GM04504 (cell line): ENCODE results near the gene SAMD4B.
A peak's percentile ranks its signal among the peaks of the same experiment; 100 is the strongest.
"Not testable (repeated sequence)": the region's sequence is repeated elsewhere in the genome, so short reads cannot be mapped to it uniquely, and the experiment has no call there.

Experiments used
- DNase-seq: peaks from one replicate; pipeline ENCODE4 v3.0.0-alpha.2; 2012; ENCODE audit warnings: low read depth

SAMD4B gene

DNA sequence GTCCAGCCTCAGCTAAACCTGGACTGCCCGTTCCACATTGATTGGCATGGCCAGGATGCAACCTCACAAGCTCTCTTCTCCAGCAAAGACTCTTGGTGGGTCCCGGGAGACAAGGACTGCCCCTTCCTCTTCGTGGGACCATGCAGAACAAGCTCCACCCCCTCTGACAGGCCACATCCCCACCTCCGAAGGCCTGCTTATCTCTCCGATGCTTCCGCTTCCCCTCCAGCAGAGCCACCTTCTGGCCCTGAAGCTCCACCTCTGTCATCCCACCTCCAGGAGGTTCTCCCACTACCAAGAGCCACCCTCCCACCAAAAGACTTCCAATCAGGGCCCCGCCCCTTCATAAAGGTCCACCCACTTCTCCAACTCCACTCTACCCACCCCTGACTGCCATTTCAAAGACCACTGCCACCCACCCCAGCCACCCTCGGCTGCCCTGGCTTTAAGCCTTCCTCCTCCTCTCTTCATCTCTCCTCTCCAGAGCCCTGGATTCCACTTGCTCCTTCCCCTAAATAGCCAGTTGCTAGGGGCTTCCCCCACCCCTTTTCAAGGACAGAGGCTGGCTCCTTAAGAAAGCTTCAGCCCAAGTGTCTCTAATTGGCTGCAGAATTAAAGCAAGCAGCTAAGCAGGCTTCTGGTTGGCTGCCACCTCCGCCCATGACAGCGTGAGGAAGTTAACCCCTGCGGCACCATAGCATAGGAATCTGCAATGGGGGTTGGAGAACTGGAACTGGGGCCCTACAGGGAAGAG is 31.5 kb upstream of the SAMD4B start:
- DNase-seq: no peak

GRCh38 chr19:39314016-39314728 is 28.0 kb upstream of the SAMD4B start:
- DNase-seq: no peak

DNA sequence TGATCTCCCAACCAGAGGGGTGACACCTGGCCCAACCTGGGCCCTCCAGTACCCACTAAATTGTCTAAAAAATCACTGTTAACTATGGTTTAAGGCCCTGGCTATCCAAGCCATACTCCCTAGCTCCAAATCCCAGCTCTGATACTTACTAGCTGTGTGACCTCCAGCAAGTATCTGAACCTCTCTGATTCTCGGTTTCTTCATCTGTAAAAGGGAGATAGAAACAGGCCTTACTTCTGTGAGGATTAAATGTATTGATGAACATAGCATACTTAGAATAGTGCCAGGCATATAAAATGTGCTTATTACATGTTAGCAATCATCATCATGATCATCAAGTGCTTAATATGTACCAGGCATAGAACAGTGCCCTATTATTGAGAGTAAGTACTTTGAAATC is 26.3 kb upstream of the SAMD4B start:
- no peak for DNase-seq

DNA sequence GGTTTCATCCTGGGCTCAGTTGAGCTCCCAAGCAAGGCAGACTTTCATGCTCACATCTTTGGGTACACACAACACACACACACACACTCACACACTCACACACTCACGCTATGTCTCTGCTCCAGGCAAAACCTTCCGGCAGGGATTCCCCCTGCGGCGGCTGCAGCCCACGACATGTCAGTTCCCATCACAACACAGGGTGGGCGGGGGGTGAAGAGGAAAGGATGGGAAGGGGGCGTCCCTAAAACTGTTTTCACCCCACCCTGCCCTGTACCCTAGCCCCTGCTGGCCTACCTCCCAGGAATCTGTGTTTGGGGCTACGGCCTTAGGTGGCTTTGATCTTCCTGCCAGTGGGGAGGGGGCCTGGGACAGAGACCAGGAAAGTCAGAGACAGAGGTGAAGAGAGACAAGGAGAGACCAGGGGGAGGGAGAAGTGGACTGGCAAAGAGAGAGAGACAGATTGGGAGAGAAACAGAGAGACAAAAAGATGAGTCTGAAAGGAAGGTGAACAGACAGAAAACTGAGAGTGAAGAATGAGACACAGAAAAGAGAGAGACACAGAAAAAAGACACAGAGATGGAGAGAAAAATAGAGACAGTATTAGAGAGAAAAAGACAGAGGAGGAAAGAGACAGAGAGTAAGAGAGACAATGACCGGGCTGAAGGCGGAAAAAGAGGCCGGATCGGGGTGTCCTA is 25.4 kb upstream of the SAMD4B start:
- no peak for DNase-seq

GRCh38 chr19:39317476-39317875 is 24.7 kb upstream of the SAMD4B start:
- DNase-seq: no peak

DNA sequence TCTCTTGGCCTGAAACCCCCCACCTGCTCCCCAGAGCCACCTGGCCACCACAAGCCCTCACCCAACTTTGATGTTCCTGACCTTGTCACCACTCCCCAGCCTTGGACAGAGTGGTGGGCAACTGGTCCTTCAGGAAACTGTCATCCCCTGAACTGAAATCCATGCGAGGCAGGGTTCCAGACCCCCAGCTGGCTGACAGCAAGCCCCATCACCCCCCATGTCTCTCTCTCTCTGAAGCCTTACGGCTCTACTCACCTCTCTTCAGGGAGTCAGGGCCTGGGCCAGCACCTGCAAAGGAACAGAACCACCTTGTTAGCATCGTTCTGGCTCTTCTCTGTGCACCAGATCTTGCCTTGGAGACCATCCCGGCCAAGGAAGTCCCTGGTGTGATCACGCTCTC is 24.1 kb upstream of the SAMD4B start:
- no peak for DNase-seq

- no peak for DNase-seq
These were observed 23.5 kb upstream of the SAMD4B start for GRCh38 chr19:39318690-39319089.

GRCh38 chr19:39319098-39319891 is 22.9 kb upstream of the SAMD4B start:
- DNase-seq: no peak

DNA sequence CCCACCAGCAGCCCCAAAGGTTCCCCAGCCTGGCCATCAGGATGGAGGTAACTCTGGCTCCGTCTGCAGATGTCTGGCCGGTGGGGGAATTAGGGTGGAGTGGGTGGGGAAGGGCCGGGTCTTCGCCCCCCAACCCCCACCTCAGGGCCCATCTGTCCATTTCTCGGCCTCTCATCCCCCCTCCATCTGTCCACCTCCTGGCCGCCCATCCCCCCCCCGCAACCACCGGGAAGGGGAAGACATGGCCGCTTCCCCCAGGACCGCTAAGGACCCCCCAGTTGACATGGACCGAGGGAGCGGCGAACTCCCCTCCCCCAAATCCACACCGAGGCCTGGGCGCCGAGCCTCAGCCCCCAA is 22.4 kb upstream of the SAMD4B start:
- no peak for DNase-seq

GRCh38 chr19:39321117-39321831 is 20.9 kb upstream of the SAMD4B start:
- DNase-seq: no peak

DNA sequence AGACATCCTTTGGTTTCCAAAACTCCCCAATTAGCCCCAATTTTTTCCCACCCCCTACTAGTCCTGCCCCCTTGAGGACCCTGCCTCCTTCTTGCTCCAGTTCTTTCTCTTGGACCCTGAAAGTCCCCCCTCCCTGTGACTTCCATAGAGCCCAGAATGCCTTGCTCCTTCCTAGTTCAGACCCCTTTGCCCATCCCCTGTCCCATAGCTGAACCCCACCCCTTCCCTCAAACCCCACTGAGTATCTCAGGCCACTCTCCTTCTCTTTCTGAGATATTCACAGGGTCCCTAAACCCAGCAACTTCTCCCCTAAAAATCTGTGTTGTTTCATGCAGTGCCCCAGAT is 20.4 kb upstream of the SAMD4B start:
- no peak for DNase-seq

DNA sequence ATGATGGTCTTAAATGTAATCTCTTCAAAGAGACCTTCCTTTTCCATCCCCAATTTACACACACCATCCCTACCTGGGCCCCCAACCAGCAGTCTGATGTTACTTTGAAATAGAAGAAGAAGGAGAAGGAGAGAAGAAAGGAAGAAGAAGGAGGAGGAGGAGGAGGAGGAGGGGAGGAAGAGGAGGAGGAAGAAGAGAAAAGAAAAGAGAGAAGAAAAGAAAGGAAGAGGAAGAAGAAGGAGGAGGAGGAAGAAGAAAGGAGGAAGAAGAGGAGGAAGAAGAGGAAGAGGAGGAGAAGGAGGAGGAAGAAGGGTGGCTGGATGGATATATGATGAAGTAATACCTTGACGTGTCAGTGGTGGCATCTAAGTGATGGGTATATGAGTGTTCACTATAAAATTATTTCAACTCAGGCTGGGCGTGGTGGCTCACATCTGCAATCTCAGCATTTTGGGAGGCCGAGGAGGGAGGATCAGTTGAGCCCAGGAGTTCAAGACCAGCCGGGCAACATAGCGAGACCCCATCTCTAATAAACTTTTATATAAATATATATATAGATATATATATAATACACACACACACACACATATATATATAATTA is 17.9 kb upstream of the SAMD4B start:
- no peak for DNase-seq

- no peak for DNase-seq
These were observed 16.2 kb upstream of the SAMD4B start for GRCh38 chr19:39325778-39326665.

- no peak for DNase-seq
These were observed 14.7 kb upstream of the SAMD4B start for GRCh38 chr19:39327363-39328045.

GRCh38 chr19:39328046-39328705 is 14.0 kb upstream of the SAMD4B start:
- DNase-seq: peak; percentile 40

GRCh38 chr19:39329948-39330347 is 12.3 kb upstream of the SAMD4B start:
- DNase-seq: no peak

DNA sequence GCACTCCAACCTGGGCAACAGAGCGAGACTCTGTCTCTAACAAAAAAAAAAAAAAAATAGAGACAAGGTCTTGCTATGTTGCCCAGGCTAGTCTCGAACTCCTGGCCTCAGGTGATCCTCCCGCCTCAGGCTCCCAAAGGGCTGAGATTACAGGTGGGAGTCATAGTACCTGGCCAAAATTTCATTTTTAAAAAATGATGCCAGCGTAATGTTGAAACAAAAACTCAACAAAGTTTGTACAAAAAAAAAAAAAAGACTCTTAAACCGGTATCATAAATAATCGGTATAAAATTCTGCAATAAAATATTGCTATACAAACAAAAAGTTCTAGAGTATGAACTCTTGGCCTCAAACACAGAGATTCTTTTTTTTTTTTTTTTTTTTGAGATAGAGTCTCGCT is 9.9 kb upstream of the SAMD4B start:
- no peak for DNase-seq

DNA sequence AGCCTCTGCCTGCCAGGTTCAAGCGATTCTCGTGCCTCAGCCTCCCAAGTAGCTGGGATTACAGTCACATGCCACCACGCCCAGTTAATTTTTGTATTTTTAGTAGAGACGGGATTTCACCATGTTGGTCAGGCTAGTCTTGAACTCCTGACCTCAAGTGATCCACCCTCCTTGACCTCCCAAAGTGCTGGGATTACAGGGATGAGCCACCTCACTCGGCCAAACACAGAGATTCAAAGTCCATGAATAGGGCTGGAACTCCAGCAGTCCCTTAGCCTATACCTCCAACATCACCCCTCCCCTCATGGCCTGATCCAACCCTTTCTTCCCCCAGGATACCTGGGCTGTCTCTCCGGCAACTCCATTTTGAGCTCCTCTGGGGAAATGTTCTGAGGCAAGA is 9.5 kb upstream of the SAMD4B start:
- not testable (repeated sequence) for DNase-seq

DNA sequence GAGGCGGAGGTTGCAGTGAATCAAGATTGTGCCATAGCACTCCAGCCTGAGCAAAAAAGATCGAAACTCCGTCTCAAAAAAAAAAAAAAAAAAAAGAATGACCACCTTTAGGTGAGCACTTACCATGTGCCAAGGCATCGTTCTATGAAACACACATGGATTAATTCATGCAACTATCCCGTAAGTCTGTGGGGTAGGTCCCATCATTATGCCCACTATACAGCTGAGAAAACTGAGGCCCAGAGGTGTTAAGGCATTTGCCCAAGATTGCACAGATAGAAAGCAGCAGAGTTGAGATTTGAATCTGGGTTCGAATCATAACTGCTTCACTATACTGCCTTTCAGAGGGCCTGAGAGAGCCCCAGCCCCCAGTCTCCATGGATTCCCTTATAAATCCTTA is 8.7 kb upstream of the SAMD4B start:
- DNase-seq: no peak
